Amniotic epithelial cell (primary cell): ENCODE measurements around the gene ID2.
A peak's percentile ranks its signal among the peaks of the same experiment; 100 is the strongest.

Experiments used
- DNase-seq: peaks from one replicate; pipeline ENCODE4 v3.0.0-alpha.2; 2010; ENCODE audit warnings: low read depth

Gene ID2

DNA sequence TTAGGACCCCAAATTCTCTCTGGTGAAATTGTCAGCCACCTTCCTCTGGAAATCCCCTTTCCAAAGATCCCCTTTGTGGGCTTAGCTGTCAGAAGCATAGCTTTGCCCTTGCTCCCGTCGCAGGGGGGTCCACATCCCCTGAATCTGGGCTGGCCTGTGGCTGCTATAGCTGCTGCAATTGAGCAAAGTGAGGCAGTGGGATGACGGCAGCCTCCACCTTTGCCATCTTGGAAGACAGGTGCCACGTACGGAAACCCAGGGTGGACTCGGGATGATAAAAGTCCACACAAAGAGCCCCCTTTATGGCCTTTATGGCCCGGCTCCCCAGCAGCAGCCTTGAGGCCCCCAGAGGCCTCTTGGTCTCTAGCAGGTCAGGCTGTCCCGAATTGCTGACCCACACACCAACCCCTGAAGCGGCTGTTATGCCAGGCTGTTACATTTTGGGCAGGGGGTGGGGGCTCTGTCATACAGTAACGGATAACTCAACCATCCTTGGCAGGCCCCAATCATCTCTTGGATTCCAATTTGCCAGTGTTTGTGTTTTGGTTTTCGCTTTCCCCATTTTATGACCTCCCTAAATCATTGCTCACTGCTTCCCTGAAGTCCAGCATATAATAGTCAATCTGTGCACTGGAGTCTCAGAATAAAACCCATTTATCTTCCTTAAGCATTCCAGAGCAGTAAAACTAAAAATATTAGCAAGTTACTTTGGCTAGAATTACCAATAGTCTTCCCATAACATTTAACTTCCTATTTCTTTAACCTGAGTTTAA, 33.2 kb upstream of the ID2 start:
- DNase-seq, result no peak

DNA sequence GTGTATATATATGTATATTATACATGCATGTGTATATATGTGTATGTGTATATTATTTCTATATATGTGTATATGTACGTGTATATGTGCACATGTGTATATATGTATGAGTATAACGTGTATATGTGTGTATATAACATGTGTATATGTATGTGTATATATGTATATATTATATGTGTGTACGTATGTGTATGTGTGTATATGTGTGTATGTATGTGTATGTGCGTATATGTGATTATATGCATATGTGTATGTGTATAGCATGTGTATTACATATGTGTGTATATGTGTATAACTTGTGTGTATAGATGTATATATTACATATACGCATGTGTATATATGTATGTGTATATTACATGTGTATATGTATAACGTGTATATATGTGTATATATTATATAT, 32.1 kb upstream of the ID2 start:
- no peak for DNase-seq

DNA sequence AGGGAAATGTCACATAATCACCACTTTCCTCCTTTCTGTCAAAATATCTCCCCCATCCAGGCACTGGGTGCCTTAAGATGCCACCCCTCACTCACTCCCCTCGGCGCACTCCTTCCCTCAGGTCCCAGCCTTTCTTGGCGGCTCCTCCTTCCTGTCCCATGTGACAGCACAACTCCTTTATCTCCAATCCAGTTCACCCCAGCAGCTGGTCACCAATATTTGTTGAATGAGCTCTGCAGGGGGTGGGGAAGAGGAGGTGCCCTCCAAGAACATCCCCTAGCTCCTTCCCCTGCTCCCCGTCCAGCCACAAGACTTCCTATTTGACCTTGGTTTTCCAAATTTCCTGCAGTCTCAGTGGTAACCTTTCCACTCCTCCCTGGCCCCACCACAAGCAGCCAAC, 31.6 kb upstream of the ID2 start:
- no peak for DNase-seq

DNA sequence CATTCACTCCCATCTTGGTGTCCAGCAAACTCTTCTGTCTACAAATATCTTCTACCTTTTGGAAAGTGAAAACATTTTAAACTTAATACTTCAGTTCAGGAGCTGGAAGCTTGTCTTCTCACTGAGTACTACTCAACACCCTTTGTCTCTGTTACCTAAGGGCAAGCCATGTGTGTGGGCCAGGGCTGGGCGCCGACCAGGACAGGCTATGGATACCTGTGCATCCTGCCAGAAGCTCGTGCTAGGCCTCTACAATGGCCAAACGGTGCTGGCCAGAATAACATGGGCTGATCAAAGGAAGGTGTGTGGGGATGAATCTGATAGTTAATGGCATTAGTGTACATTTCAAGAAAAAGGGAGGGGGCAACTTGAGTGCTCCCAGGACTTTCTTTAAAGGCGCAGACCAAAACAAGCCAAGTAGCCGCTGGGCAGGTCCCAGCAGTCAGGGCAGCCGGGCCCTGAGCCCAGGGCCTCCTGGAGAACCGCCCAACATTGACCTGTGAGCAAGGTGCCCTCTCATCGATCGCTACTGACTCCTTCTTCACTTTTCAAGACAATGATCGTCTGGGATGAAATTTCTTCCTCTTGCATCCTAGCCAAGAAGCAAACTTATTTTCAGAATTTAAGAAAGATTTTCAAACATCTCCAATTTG, 29.0 kb upstream of the ID2 start:
- DNase-seq, result no peak

DNA sequence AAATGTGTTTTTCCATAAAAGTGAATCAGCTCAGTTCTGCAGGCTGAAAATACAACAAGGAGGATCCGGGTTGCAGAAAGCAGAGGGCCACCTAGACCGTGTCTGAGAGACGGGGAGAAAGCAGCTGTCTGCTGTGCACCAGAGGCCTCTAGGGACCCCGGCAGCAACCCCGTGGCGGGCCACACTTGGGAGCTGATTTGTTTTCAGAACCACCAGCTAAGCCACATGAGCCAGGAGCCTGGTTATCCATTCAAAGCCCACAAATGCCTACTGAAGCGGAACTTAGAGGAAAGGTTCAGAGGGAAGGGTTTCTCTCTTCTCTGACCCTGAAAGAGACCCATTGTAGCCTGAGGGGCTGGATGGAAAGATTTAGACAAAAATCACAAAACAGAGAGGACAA, 28.4 kb upstream of the ID2 start:
- no peak for DNase-seq

DNA sequence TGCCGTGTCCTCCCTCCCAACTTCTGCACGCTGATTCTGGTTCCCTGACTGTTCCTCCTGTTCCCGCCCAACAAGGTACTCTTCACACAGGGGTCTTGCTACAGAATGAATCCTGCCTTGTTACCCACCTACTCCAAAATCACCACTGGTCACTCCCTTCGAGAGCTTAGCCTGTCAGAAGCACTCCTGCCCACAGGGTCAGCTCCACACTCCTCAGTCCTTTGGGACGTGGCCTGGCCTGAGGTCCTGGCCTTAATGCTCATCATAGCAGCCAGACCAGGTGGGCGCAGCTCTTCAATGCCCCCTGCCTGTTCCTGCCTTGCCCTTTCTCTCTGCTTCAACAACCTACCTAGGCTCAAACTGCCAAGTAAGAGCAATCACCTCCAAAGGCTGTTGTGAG, 27.8 kb upstream of the ID2 start:
- no peak for DNase-seq

DNA sequence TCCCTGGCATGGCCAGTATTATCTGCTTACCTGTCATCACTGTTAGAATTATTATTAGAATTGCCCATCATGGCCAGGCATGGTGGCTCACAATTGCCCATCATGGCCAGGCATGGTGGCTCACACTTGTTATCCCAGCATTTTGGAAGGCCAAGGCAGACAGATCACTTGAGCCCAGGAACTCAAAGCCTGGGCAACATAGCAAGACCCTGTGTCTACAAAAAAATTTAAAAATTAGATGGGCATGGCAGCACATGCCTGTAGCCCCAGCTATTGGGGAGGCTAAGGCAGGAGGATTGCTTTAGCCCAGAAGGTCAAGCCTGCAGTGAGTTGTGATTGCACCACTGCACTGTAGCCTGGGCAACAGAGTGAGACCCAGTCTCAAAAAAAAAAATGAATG, 27.4 kb upstream of the ID2 start:
- DNase-seq, result no peak

DNA sequence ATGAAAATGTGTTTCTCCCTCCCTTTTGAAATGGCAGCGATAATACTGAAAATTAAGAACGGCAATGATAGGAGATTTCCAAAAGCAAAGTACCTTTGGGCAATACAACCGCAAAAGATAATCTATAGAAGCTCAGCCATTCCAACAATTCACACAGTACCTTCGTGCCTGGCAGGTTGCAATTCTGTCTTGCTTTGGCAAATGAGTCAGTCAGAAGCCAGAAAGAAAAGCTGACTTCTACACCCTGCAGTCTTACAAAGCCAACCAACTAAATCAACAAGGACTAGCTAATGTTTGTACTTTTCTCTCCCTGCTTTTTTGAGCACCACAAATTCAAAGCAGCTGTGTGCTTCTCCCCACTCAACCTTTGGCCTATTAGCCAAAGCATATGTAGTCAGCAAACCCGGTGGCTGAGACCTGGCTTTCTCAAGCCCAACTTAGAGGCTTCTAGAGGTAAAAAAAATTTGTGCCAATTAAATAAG, 25.7 kb upstream of the ID2 start:
- DNase-seq, result no peak

DNA sequence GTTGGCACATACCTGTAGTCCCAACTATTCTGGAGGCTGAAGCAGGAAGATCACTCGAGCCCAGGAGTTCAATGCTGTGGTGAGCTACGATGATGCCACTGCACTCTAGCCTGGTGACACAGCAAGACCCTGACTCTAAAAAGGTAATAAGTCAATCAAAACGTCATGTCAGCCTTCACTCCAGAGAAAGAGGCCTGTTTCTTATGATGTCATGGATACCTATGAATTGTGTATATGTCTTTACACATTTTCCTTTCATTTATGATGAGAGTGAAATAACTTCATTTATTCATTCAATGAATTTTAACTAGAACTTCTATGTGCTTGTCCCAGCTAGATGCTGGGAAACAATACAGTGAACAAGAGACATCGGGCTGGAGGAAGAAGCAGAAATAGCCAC, 25.0 kb upstream of the ID2 start:
- DNase-seq, result no peak

DNA sequence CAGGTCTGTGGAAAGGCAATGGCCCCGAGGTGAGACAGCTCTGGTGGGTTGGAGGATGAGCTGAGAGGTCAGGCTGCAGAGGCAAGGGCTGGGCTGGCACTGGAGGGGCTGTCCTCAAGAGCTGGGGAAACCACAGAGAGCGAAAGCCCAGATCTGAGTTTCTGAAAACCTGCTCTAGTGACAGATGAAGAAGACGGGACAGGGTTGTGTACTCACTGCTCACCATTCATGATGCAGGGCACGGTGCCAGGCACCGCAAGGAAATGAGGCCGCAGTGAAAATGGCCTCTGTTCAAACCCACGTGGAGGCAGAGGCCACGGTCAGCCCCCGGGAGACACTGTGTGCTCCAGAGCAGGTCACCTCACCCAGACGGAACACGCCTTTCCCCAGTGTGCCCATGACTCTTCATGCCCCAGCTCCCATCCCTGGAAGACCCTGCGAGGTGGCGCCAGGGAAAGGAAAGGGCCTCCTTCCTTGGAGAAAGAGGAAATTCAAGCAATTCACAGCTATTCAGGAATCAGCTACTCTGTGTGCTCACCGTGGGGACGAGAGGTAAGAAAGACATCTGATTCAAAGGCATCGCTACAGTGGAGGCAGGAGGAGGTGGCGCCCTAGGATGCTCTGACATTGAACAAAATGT, 24.3 kb upstream of the ID2 start:
- DNase-seq, result no peak

DNA sequence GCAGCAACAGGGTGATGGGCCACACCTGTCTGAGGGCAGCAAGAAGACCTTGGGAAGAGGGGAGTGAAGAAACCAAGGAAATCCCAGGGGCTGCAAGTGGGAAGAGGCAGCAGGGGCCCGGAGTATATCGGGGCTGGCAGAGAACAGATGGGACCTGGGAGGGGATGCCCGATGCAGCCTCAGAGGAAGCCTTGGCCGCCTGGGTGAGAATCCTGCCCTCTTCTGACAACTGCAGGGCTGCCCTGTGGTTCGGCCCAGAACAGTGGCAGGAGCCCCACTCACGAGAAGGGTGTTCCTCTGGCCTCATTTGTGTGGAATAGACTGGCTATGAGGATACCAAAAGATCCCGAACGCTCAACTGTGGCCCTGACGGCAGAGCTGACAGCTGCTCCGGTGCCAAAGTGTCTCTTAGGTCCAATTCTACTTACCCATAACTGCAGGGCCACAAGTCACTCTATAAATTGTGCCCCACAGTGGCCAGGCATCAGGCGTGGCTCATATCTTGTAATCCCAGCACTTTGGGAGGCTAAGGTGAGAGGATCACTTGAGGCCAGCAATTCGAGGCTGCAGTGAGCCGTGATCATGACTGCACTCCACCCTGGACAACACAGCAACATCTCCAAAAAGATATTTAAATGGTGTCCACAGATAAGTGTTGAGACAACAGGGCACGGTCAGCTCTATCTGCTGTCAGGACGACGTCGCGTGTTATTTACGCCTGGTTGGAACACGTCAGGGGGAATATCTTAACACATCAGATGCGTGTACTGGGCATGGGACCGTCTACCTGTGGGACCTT, 23.6 kb upstream of the ID2 start:
- no peak for DNase-seq

DNA sequence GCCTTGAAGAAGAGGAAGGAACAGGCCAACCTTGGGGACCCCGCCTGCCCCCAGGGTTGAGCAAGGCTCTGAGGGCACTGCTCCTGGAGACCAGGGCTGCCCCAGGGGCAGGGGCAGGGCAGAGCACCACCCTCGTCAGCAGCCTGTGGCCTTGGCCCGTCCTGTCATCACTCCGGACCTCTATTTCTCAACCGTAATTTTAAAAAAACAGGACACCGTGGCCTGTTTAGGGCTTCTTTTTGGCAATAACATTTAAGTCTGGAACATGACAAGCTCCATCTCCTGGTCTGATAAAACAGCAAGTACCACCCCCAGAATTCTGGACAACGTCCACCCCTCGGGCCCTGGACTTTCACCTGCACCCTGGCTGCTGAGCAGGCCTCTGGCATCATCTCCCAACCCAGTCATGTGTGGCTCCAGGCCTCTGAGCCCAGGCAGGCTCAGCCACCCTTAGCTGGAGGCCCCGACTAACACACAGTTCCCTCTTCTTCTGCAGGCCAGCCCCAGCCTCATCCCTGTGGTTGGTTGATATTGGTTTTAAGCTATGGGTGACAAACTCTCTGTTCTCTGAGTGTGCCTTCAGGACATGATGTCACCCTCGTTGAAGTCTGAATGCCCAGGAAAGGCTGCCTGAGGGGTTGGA, 22.6 kb upstream of the ID2 start:
- DNase-seq, result no peak

DNA sequence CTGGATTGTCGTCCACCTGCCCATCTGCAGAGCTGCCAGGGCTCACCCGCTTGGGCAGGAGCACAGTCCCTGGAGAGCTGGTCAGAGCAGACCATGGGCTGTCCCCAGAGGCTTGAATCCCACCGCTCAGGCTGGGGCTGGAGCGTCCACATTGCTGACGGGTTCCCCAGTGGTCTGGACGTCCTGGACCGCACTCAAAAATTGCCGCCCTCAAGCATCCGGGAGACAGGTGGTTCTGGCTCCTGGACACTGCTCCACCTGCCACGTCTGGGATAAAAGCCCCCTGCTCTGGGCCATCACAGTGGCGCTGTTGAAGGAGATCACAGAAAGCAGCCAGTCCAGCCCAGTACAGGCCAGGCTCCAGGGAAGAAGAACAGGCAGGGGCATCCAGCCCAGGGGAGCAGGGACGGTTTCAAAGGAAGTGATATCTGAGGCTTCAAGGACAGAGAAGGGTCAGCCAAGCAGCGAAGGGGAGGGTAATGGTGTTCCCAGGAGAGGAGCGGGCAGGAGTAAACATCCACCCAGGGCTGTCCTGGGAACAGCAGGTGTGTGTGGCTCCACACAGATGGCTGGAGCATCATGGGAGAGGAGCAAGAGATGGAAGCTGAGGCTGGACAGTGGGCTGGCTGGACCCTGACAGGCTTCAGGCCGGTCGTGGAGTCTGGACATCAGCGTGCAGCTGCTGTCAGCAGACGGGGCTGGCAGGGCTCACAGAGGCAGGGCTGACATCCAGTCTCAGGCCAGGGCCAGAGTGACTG, 21.9 kb upstream of the ID2 start:
- no peak for DNase-seq

DNA sequence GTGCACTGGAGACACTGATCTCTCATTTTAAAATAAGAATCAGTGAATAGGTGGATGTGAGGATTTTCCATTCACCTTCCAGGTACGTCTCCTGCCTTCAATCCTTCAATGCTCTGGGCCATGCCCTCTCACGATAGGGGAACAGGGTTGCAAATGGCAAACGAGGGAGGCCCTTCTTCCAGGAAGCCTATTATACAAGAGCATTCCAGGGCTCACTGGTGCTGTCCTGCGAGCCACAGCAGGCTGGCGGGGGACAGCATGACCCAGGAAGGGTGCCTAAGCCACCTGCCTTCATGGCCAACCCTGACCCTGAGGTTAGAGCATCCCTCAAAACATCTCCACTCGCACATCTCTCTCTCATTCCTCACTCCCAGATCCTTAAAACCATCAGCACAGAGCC, 20.6 kb upstream of the ID2 start:
- DNase-seq, result no peak

DNA sequence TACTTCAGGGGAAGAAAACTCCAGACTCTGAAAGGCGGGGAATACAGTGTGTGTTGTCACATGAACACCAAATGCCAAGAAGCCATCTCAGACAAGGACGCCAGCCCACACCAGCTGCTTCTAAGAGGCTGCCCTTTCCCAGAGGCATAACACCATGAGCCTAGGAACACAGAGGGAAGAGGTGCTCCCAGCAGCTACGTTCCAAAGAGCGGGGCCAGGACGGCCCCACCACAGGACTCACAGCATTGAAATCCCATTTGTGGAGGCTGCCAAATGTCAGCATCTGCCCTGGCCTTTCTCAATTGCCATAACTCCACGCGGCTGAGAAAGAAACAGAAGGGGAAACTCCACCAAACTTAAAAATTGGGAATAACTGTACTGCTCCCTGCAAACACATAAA, 20.1 kb upstream of the ID2 start:
- DNase-seq, result peak; percentile 26

DNA sequence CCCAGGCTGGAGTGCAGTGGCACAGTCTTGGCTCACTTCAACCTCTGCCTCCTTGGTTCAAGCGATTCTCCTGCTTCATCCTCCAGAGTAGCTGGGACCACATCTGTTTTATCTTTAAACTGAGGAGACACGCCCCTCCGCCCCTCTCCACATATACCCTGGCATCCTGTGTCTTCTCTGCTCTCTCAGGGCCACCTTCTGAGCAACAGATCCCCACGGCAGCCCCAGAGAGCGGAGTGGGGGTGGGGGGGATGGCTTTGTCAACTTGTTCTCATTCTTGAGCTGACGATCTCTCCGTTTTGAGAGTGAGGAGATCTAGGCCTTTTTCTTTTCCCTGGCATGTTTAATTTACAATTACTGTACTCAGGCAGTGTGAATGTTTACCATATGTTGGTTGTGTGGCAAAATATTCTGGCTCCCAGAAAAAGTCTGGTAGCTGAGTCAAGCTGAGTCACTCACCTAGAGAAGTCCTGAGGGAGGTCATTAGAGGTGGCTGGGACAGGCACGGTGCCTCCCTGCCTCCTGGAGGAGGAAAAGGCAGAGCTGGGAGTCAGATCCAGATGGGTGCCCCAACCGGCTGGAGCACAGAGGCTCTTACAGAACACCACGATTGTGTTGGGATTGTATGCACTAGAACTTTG, 19.5 kb upstream of the ID2 start:
- peak; percentile 86 for DNase-seq

DNA sequence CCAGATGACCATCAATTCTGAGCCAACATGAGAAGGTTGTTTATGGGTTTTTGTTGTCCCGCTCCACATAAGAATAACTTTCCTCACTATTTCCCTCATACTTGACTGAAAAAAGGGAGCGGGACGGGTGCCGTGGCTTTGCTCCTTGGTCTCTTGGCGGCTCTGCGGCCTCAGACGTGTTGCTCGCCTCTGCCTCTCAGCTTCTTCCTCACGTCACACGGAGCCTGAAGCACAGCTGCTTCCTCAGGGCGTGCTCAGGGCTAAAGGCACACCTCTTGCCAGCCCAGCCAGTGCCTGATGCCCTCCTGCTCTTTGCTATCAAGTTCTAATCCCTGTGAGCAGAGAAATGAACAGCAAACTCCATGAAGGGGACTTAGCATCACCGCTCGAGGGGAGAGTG, 17.9 kb upstream of the ID2 start:
- no peak for DNase-seq

DNA sequence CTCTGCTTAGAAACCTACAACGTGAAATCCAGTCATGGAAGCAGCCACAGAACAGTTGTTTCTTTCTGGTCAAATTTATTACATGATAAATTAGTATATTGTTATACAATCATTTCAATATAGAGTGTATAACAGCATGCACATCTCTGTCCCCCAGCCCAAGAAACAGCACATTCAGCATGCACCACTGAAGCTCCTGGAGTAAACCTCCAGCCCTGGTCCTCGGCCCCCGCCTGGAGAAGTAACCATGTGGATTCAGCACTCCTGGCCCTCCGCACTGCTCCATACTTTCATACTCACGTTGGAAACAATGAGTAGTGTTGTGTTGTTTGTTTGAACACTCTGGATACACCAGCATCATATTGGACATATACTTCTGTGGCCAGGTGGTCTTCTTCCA, 15.3 kb upstream of the ID2 start:
- DNase-seq, result no peak

DNA sequence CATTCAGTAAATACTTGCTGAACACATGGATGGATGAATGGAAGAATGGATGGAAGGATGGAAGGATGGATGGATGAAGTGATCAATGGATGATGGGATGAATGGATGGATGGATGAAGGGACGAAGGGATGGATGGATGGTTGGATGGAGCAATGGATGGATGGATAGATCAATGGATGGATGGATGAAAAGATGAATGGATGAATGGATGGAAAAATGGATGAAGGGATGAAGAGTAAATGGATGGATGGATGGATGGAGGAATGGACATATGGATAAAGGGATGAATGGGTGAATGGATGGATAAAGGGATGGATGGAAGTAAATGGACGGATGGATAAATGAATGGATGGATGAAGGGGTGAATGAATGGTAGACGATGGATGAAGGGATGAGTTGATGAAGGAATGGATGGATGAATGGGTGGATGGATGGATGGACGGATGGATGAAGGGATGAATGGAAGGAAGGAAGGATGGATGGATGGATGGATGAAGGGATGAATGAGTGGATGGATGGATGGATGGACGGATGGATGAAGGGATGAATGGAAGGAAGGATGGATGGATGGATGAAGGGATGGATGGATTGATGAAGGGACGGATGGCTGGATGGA, 13.9 kb upstream of the ID2 start:
- DNase-seq, result no peak

DNA sequence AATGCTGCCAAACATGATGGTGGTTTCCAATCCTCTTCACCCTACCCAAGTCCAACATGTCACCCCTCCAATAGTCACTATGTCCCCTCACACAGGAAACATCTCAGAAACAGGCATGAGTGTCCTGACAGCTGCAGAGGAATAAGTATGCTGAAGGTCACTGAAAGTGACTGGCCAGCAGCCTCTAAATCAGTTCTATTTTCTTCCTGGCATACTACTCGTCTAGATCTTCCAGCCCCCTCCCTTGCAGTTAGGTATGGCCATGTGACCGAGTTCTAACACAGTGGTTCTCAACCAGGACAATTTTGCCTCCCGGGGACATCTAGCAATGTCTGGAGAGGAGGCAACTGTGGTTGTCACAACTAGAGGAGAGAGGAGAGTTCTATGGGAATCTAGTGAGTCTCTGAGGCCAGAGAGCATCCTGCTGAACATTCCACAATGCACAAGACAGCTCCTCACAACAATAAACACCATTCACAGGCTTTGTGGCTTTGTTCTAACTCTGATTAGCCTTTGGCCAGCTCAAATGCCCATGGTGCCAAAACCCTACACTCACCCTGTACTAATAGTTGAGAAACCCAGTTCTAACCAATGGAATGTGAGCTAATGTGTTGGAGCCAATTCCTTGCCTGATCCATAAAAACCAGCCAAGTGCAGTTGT, 12.6 kb upstream of the ID2 start:
- peak; percentile 21 for DNase-seq
